H9 (cell line): Measurements from ENCODE around the gene NEGR1. TPM values are rescaled to one million over a fixed set of nuclear protein-coding genes. Genes with fewer than 3 reads are reported as not detected.

ENCODE experiments used
- DNase-seq: peaks from one replicate; pipeline ENCODE4 v3.0.0-alpha.2; 2017
- H2AFZ ChIP-seq: one replicate; pipeline ENCODE4 v1.6.1; 2013; ENCODE audit warnings: mild to moderate bottlenecking, low read length, control low read depth, moderate library complexity
- H2AK5ac ChIP-seq: 2 replicates; pipeline ENCODE4 v1.6.1; 2013; ENCODE audit warnings: low read length, control low read depth, mixed read lengths; ENCODE audit not compliant: insufficient read length
- H2BK120ac ChIP-seq: one replicate; pipeline ENCODE4 v1.6.1; 2013; ENCODE audit warnings: low read depth, mild to moderate bottlenecking, low read length, control low read depth, inconsistent platforms; ENCODE audit not compliant: poor library complexity, severe bottlenecking
- H2BK12ac ChIP-seq: 2 replicates; pipeline ENCODE4 v1.6.1; 2013; ENCODE audit warnings: low read length, control low read depth, mixed read lengths, low read depth; ENCODE audit not compliant: insufficient read length
- H2BK15ac ChIP-seq: 2 replicates; pipeline ENCODE4 v1.6.1; 2013; ENCODE audit warnings: low read depth, low read length, control low read depth
- H2BK20ac ChIP-seq: one replicate; pipeline ENCODE4 v1.6.1; 2013; ENCODE audit warnings: low read depth, mild to moderate bottlenecking, low read length, control low read depth, inconsistent platforms; ENCODE audit not compliant: poor library complexity, severe bottlenecking
- H2BK5ac ChIP-seq: 2 replicates; pipeline ENCODE4 v1.6.1; 2013; ENCODE audit warnings: low read length, control low read depth, mixed read lengths; ENCODE audit not compliant: insufficient read length
- H3K14ac ChIP-seq: 2 replicates; pipeline ENCODE4 v1.6.1; 2013; ENCODE audit warnings: low read length, control low read depth; ENCODE audit not compliant: insufficient read depth
- H3K18ac ChIP-seq: 2 replicates; pipeline ENCODE4 v1.6.1; 2013; ENCODE audit warnings: low read depth, mild to moderate bottlenecking, mixed read lengths, low read length, control low read depth; ENCODE audit not compliant: insufficient read length
- H3K23ac ChIP-seq: 2 replicates; pipeline ENCODE4 v1.6.1; 2013; ENCODE audit warnings: low read length, control low read depth, mixed read lengths, low read depth; ENCODE audit not compliant: insufficient read length
- H3K23me2 ChIP-seq: 2 replicates; pipeline ENCODE4 v1.6.1; 2013; ENCODE audit warnings: low read depth, mild to moderate bottlenecking, mixed read lengths, low read length, control low read depth; ENCODE audit not compliant: insufficient read length, poor library complexity, severe bottlenecking
- H3K27ac ChIP-seq: 2 replicates; pipeline ENCODE4 v1.5.1; 2013; ENCODE audit warnings: low read length, control low read depth, mixed read lengths, low read depth; ENCODE audit not compliant: insufficient read length
- H3K27me3 ChIP-seq: 2 replicates; pipeline ENCODE4 v1.6.1; 2013; ENCODE audit warnings: low read length, control low read depth, inconsistent platforms; ENCODE audit not compliant: insufficient read depth
- H3K4ac ChIP-seq: 2 replicates; pipeline ENCODE4 v1.6.1; 2013; ENCODE audit warnings: low read depth, mild to moderate bottlenecking, control low read depth, inconsistent platforms, low read length, moderate library complexity
- H3K4me1 ChIP-seq: 2 replicates; pipeline ENCODE4 v1.6.1; 2013; ENCODE audit warnings: low read length, control low read depth, inconsistent platforms; ENCODE audit not compliant: insufficient read depth
- H3K4me2 ChIP-seq: 2 replicates; pipeline ENCODE4 v1.6.1; 2013; ENCODE audit warnings: low read length, control low read depth, mixed read lengths; ENCODE audit not compliant: insufficient read length, insufficient read depth
- H3K56ac ChIP-seq: 2 replicates; pipeline ENCODE4 v1.6.1; 2013; ENCODE audit warnings: low read depth, mild to moderate bottlenecking, mixed read lengths, low read length, control low read depth; ENCODE audit not compliant: insufficient read length
- H3K79me1 ChIP-seq: 2 replicates; pipeline ENCODE4 v1.6.1; 2013; ENCODE audit warnings: low read depth, mild to moderate bottlenecking, moderate library complexity, low read length, control low read depth, inconsistent platforms; ENCODE audit not compliant: insufficient read depth, poor library complexity, severe bottlenecking
- H3K79me2 ChIP-seq: 2 replicates; pipeline ENCODE4 v1.6.1; 2013; ENCODE audit warnings: low read length, control low read depth, inconsistent platforms; ENCODE audit not compliant: insufficient read depth
- H3K9ac ChIP-seq: 2 replicates; pipeline ENCODE4 v1.6.1; 2013; ENCODE audit warnings: low read length, control low read depth, mixed read lengths; ENCODE audit not compliant: insufficient read length; ENCODE audit errors: extremely low read depth
- H3K9me3 ChIP-seq: one replicate; pipeline ENCODE4 v1.6.1; 2013; ENCODE audit warnings: low read depth, low read length, inconsistent platforms; ENCODE audit not compliant: control insufficient read depth
- H3T11ph ChIP-seq: one replicate; pipeline ENCODE4 v1.6.1; 2013; ENCODE audit warnings: mild to moderate bottlenecking, low read length, control low read depth, inconsistent platforms
- H4K20me1 ChIP-seq: one replicate; pipeline ENCODE4 v1.6.1; 2013; ENCODE audit not compliant: control insufficient read depth, insufficient read length, insufficient read depth
- H4K5ac ChIP-seq: 2 replicates; pipeline ENCODE4 v1.6.1; 2013; ENCODE audit warnings: low read depth, mild to moderate bottlenecking, mixed read lengths, low read length, control low read depth; ENCODE audit not compliant: insufficient read length
- H4K8ac ChIP-seq: replicated peaks from 2 replicates; pipeline ENCODE4 v1.6.1; 2013; ENCODE audit warnings: low read length, control low read depth, mixed read lengths, low read depth; ENCODE audit not compliant: insufficient read length
- H4K91ac ChIP-seq: 2 replicates; pipeline ENCODE4 v1.6.1; 2013; ENCODE audit warnings: low read depth, mild to moderate bottlenecking, moderate library complexity, mixed read lengths, low read length, control low read depth; ENCODE audit not compliant: insufficient read length
- H3K27ac Mint-ChIP-seq, 3 experiments: 2 replicates in 2 of 3; 3 replicates in 1 of 3; pipeline ENCODE4 v1.8.0; 2020 to 2021; ENCODE audit warnings: mixed read lengths in 3 of 3, mild to moderate bottlenecking in 1 of 3, moderate library complexity in 1 of 3
- H3K27me3 Mint-ChIP-seq: 2 replicates; pipeline ENCODE4 v1.8.0; 2021; ENCODE audit warnings: low read depth, mild to moderate bottlenecking, moderate library complexity, mixed read lengths
- H3K36me3 Mint-ChIP-seq, 3 experiments: 2 replicates in 2 of 3; 3 replicates in 1 of 3; pipeline ENCODE4 v1.8.0; 2020 to 2021; ENCODE audit warnings: low read depth in 3 of 3, mixed read lengths in 3 of 3; ENCODE audit not compliant: insufficient read depth in 1 of 3
- H3K4me1 Mint-ChIP-seq, 2 experiments: 2 replicates each; pipeline ENCODE4 v1.8.0; 2020; ENCODE audit warnings: mixed read lengths in 2 of 2
- H3K4me3 Mint-ChIP-seq, 2 experiments: 2 replicates in 1 of 2; 3 replicates in 1 of 2; pipeline ENCODE4 v1.8.0; 2020 to 2021; ENCODE audit warnings: mild to moderate bottlenecking in 2 of 2, mixed read lengths in 2 of 2, moderate library complexity in 1 of 2
- H3K9me3 Mint-ChIP-seq, 2 experiments: 2 replicates in 1 of 2; 3 replicates in 1 of 2; pipeline ENCODE4 v1.8.0; 2020; ENCODE audit warnings: mild to moderate bottlenecking in 2 of 2, mixed read lengths in 2 of 2, moderate library complexity in 1 of 2
- total RNA-seq: library from RNA; stranded (reverse); gene quantifications from 2 replicates; pipeline ENCODE4 v1.2.1, GENCODE V29; 2021
- TF ChIP-seq, protein P1 (sequence below): fragments of 200-600 bp; sonication (generic); conservative IDR thresholded peaks from 3 replicates; pipeline ENCODE4 v1.8.0; 2021; ENCODE audit warnings: antibody characterized with exemption, mild to moderate bottlenecking

NEGR1 gene
- total RNA-seq, 1 experiment from 2014 or later = 0.13 TPM

DNA sequence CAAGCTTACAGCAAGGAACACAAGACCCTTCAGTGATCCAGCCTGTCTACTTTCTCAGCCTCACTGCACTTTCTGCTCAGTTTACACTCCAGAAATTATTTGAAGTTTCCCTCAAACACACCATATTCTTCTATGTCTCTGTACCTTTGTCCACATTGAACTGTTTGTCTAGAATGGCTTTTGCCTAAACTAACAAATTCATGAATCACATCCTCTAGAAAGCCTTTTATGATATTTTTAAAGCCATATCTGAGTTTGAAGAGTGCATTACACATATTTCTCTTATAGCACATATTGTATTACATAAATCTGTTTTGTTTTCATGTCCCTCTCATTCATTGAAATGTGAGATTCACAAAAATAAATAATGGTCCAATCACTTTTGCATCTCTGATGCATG is 755.5 kb downstream of the NEGR1 start:
- no peaks in the 10 kb centered on the region for H3K9me3 ChIP-seq
- H3K27me3 Mint-ChIP-seq = no peaks in the 10 kb centered on the region
- no peak overlapping the region for H3K27ac Mint-ChIP-seq
- no peak overlapping the region for H3K14ac ChIP-seq
- H3K4me1 Mint-ChIP-seq = no peaks in the 10 kb centered on the region
- no peak overlapping the region for H3K9ac ChIP-seq
- H3K36me3 Mint-ChIP-seq = no peaks in the 10 kb centered on the region
- H3K23ac ChIP-seq = no peak overlapping the region
- H3K27ac ChIP-seq = no peak overlapping the region
- no peak overlapping the region for H2BK120ac ChIP-seq
- H4K8ac ChIP-seq = no peak overlapping the region
- no peaks in the 10 kb centered on the region for H3K9me3 Mint-ChIP-seq
- no peaks in the 10 kb centered on the region for H4K20me1 ChIP-seq
- no peaks in the 10 kb centered on the region for H3K4me1 ChIP-seq
- no peak overlapping the region for H3K18ac ChIP-seq
- H3T11ph ChIP-seq = no peak overlapping the region
- H2AK5ac ChIP-seq = no peak overlapping the region
- H3K79me1 ChIP-seq = no peaks in the 10 kb centered on the region
- H2BK20ac ChIP-seq = no peak overlapping the region
- no peak overlapping the region for H4K91ac ChIP-seq
- H2BK12ac ChIP-seq = no peak overlapping the region
- H3K27me3 ChIP-seq = no peaks in the 10 kb centered on the region
- no peak overlapping the region for H4K5ac ChIP-seq
- no peak overlapping the region for H2BK15ac ChIP-seq
- DNase-seq = no peak
- no peaks in the 10 kb centered on the region for H3K79me2 ChIP-seq
- H2AFZ ChIP-seq = no peak overlapping the region
- no peaks in the 10 kb centered on the region for H3K23me2 ChIP-seq
- TF ChIP-seq, protein P1, sequence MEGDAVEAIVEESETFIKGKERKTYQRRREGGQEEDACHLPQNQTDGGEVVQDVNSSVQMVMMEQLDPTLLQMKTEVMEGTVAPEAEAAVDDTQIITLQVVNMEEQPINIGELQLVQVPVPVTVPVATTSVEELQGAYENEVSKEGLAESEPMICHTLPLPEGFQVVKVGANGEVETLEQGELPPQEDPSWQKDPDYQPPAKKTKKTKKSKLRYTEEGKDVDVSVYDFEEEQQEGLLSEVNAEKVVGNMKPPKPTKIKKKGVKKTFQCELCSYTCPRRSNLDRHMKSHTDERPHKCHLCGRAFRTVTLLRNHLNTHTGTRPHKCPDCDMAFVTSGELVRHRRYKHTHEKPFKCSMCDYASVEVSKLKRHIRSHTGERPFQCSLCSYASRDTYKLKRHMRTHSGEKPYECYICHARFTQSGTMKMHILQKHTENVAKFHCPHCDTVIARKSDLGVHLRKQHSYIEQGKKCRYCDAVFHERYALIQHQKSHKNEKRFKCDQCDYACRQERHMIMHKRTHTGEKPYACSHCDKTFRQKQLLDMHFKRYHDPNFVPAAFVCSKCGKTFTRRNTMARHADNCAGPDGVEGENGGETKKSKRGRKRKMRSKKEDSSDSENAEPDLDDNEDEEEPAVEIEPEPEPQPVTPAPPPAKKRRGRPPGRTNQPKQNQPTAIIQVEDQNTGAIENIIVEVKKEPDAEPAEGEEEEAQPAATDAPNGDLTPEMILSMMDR = no peak
- H3K4me2 ChIP-seq = no peak overlapping the region
- H3K4ac ChIP-seq = no peak overlapping the region
- no peak overlapping the region for H2BK5ac ChIP-seq
- no peak overlapping the region for H3K56ac ChIP-seq
- no peak overlapping the region for H3K4me3 Mint-ChIP-seq
